BJ (cell line): ENCODE results near the gene GRK1. TPM values are rescaled to one million over a fixed set of nuclear protein-coding genes. Genes with fewer than 3 reads are reported as not detected.

Source experiments
- CTCF ChIA-PET: fragments of 350-600 bp; formaldehyde crosslinking; extraction: SDS; loops from one replicate; lab custom pipeline; 2021; ENCODE audit warnings: antibody characterized with exemption, inconsistent platforms; lab: Yijun Ruan, JAX
- POLR2A ChIA-PET: fragments of 300-600 bp; sonication (Branson Sonifier 250); formaldehyde crosslinking; extraction: SDS; loops from one replicate; lab custom pipeline; 2021; ENCODE audit warnings: antibody characterized with exemption; lab: Charles Lee
- DNase-seq: peaks from one replicate; pipeline ENCODE4 v3.0.0-alpha.2; 2011; ENCODE audit warnings: low read depth
- H3K27me3 ChIP-seq: 2 replicates; pipeline ENCODE4 v1.6.0; 2011; ENCODE audit warnings: low read length; ENCODE audit not compliant: control insufficient read depth, insufficient read depth
- H3K36me3 ChIP-seq: 2 replicates; pipeline ENCODE4 v1.5.1; 2011; ENCODE audit warnings: low read length; ENCODE audit not compliant: control insufficient read depth, insufficient read depth
- H3K4me3 ChIP-seq: 2 replicates; pipeline ENCODE4 v1.5.1; 2011; ENCODE audit warnings: low read depth, mild to moderate bottlenecking, control low read depth, low read length
- CTCF ChIP-seq: IDR thresholded peaks from 2 replicates; pipeline ENCODE4 v1.5.1; 2011; ENCODE audit warnings: low read depth, mild to moderate bottlenecking, control low read depth, inconsistent platforms, low read length, moderate library complexity; ENCODE audit not compliant: insufficient read depth
- polyA plus RNA-seq: library from polyadenylated mRNA; depleted of rRNA; stranded (reverse); fragments of >200 nt; gene quantifications from 2 replicates; pipeline ENCODE4 v1.2.3, GENCODE V29; 2011

Gene GRK1
- polyA plus RNA-seq, 1 experiment = 0.02 TPM

- Histone ChIP-seq H3K36me3 (no peaks in the 10 kb centered on the region), H3K27me3 (peaks cover 4% of the 10 kb centered on the region), H3K4me3 (no peak overlapping the region)
- POLR2A ChIA-PET = no interaction called here
- TF ChIP-seq CTCF = no peak
- CTCF ChIA-PET = interaction anchor here (0.8 to 1.3 kb wide), 4 partner anchors 9 to 170 kb away, joined by 3 read pairs; no protein-coding TSS in a partner anchor
- DNase-seq = no peak
Observed at GRCh38 chr13:113776231-113777125, 109.5 kb downstream of the GRK1 start.

GRCh38 chr13:113777311-113778260 lies 110.6 kb downstream of the GRK1 start:
- POLR2A ChIA-PET = no interaction called here
- Histone ChIP-seq H3K27me3 (peaks cover 5% of the 10 kb centered on the region), H3K4me3 (no peak overlapping the region), H3K36me3 (no peaks in the 10 kb centered on the region)
- TF ChIP-seq CTCF = no peak
- CTCF ChIA-PET = interaction anchor here (0.8 to 1.3 kb wide), 3 partner anchors 36 to 169 kb away, joined by 3 read pairs; no protein-coding TSS in a partner anchor
- DNase-seq = no peak

- 0 out of 2 replicates have a peak, but pooled peaks have one; percentile 4 for TF ChIP-seq CTCF
- H3K36me3 ChIP-seq = no peaks in the 10 kb centered on the region
- H3K4me3 ChIP-seq = no peak overlapping the region
- ChIA-PET POLR2A (no interaction called here), CTCF (interaction anchor here (0.8 kb wide), 1 partner anchor 33 kb away, joined by 4 read pairs; no protein-coding TSS in a partner anchor)
- no peak for DNase-seq
- peaks cover 5% of the 10 kb centered on the region for H3K27me3 ChIP-seq
Observed at GRCh38 chr13:113781571-113781970, 114.6 kb downstream of the GRK1 start.

GRCh38 chr13:113782472-113782871 lies 115.5 kb downstream of the GRK1 start:
- ChIA-PET POLR2A (no interaction called here), CTCF (interaction anchor here (0.8 kb wide), 1 partner anchor 32 kb away, joined by 4 read pairs; no protein-coding TSS in a partner anchor)
- no peaks in the 10 kb centered on the region for H3K36me3 ChIP-seq
- no peak for DNase-seq
- H3K4me3 ChIP-seq = no peak overlapping the region
- H3K27me3 ChIP-seq = peaks cover 5% of the 10 kb centered on the region
- no peak for TF ChIP-seq CTCF
